Type B pancreatic cell (in vitro differentiated cells): ENCODE data around the gene EMSY. TPM values are rescaled to one million over a fixed set of nuclear protein-coding genes. Genes with fewer than 3 reads are reported as not detected.

Experiments
- DNase-seq: peaks from one replicate; pipeline ENCODE4 v3.0.0; 2021; ENCODE audit warnings: mixed read lengths; ENCODE audit not compliant: unreplicated experiment; ENCODE audit errors: extremely low spot score
- H3K27ac Mint-ChIP-seq: 2 replicates; pipeline ENCODE4 v1.8.0; 2021; ENCODE audit warnings: mild to moderate bottlenecking, mixed read lengths
- H3K27me3 Mint-ChIP-seq: 2 replicates; pipeline ENCODE4 v1.8.0; 2021; ENCODE audit warnings: mixed read lengths
- H3K36me3 Mint-ChIP-seq: 2 replicates; pipeline ENCODE4 v1.8.0; 2021; ENCODE audit warnings: mixed read lengths
- H3K4me1 Mint-ChIP-seq: one replicate; pipeline ENCODE4 v1.8.0; 2021; ENCODE audit warnings: mixed read lengths; ENCODE audit not compliant: unreplicated experiment
- H3K4me3 Mint-ChIP-seq: 2 replicates; pipeline ENCODE4 v1.8.0; 2021; ENCODE audit warnings: mild to moderate bottlenecking, mixed read lengths
- H3K9me3 Mint-ChIP-seq: 2 replicates; pipeline ENCODE4 v1.8.0; 2021; ENCODE audit warnings: mixed read lengths
- CTCF ChIP-seq: fragments of 200-600 bp; sonication (generic); conservative IDR thresholded peaks from 2 replicates; pipeline ENCODE4 v1.5.0; 2021; ENCODE audit warnings: antibody characterized with exemption, mild to moderate bottlenecking
- total RNA-seq: library from RNA; stranded (reverse); gene quantifications from 2 replicates; pipeline ENCODE4 v1.2.1, GENCODE V29; 2021; ENCODE audit warnings: low replicate concordance

EMSY gene
- total RNA-seq, 1 donor from 2014 or later, result 32.3 TPM

DNA sequence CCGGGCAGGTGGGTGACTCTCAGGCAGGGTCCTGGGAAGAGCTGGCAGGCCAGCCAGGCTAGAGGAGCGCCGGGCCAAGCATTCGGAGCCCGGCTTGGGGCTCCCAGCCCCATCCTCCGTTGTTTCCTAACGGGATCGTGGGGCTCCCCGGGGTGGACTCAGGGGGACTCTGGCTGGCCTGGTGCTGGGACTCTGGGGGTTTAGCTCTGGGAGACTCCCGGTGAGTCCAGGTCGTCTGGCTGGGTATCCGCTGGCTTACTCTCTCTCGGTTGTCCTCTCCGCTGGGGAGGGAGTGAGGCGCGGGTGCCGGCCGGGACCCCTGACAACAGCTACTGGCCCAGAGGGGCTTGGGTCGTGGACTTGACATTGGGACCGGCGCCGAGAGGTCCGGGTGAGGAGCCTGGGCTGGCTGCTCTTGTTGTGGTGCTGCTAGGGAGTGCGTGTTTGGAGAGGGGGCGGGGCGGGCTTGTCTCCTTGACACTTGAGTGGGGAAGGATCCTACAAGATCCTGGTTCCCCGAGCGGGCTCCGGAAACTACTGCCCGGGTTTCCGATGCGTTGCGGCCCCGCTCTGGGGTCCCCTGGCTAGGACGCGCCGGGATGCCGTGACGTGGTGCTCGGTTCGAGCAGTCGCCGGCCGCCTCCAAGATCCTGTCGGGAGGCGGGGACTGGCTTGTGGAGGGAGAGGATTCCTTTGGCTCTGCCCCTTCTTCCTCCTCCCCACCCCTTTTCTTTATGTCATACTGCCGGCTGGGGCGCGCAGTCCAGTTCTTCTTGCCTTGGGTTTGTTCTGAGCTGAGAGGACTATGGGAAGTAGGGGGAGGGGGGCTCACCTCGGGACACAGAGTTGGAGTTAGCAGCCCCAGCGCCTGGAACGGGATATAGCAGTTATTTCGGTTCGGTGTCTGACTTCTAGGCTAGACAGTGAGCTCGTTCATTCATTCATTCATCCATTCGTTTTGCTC, 585 bp downstream of the EMSY start:
- Mint-ChIP-seq H3K4me1 (peaks cover 15% of the 10 kb centered on the region), H3K9me3 (no peaks in the 10 kb centered on the region), H3K27ac (peak overlapping the region; percentile 99), H3K4me3 (peak overlapping the region; percentile 99), H3K27me3 (no peaks in the 10 kb centered on the region), H3K36me3 (peaks cover 23% of the 10 kb centered on the region)
- peak; percentile 60 for TF ChIP-seq CTCF
- DNase-seq, result peak; percentile 81

GRCh38 chr11:76448506-76448905, 3.7 kb downstream of the EMSY start:
- TF ChIP-seq CTCF, result no peak
- Mint-ChIP-seq H3K4me3 (no peak overlapping the region), H3K27me3 (no peaks in the 10 kb centered on the region), H3K4me1 (peaks cover 9% of the 10 kb centered on the region), H3K27ac (no peak overlapping the region), H3K9me3 (no peaks in the 10 kb centered on the region), H3K36me3 (peaks cover 29% of the 10 kb centered on the region)
- no peak for DNase-seq

DNA sequence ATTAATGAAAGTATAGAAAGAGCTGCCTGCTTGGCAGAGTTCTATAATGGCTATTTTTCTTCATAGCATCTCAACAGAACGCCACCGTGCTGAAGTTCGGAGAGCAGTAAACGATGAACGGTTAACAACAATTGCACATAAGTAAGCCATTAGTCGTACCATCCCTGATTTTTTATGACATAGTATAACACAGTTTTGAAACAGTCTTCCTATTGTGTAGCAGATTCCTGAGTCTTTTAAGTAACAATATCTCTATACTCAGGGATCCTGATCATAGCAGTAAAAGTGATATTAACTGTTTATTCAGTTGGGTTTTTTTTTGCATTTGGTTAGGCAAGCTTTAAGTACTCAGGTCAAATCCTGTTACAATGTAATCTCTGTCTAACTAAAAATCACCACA, 8.4 kb downstream of the EMSY start:
- H3K27me3 Mint-ChIP-seq, result no peaks in the 10 kb centered on the region
- TF ChIP-seq CTCF, result no peak
- peaks cover 20% of the 10 kb centered on the region for H3K36me3 Mint-ChIP-seq
- H3K4me1 Mint-ChIP-seq, result peaks cover 11% of the 10 kb centered on the region
- no peak overlapping the region for H3K4me3 Mint-ChIP-seq
- H3K9me3 Mint-ChIP-seq, result no peaks in the 10 kb centered on the region
- DNase-seq, result no peak
- no peak overlapping the region for H3K27ac Mint-ChIP-seq

- Mint-ChIP-seq H3K36me3 (peaks cover 15% of the 10 kb centered on the region), H3K27me3 (no peaks in the 10 kb centered on the region), H3K9me3 (no peaks in the 10 kb centered on the region), H3K27ac (peak overlapping the region; percentile 59), H3K4me3 (peak overlapping the region; percentile 28), H3K4me1 (peaks cover 11% of the 10 kb centered on the region)
- DNase-seq, result no peak
- TF ChIP-seq CTCF, result no peak
These were observed 10.5 kb downstream of the EMSY start for GRCh38 chr11:76455331-76455730.

- DNase-seq, result no peak
- Mint-ChIP-seq H3K27ac (peak overlapping the region; percentile 59), H3K27me3 (no peaks in the 10 kb centered on the region), H3K4me1 (peaks cover 11% of the 10 kb centered on the region), H3K4me3 (peak overlapping the region; percentile 28), H3K9me3 (no peaks in the 10 kb centered on the region), H3K36me3 (peaks cover 18% of the 10 kb centered on the region)
- no peak for TF ChIP-seq CTCF
These were observed 11.1 kb downstream of the EMSY start for GRCh38 chr11:76455931-76456330.
